Measurements from ENCODE around the gene MROH2A.

MROH2A gene

GRCh38 chr2:233761040-233761769 is 16.9 kb upstream of the MROH2A start:
- DNase-seq (ENCODE audit: low read depth in 2 of 2, low spot score in 1 of 2) = no peak

GRCh38 chr2:233764264-233764663 is 13.9 kb upstream of the MROH2A start:
- DNase-seq (ENCODE audit: low read depth in 2 of 2, low spot score in 1 of 2) = no peak

- DNase-seq (ENCODE audit: low read depth in 2 of 2, low spot score in 1 of 2) = no peak
Observed at GRCh38 chr2:233764761-233765160, 13.4 kb upstream of the MROH2A start.

- no peak for DNase-seq (ENCODE audit: low read depth in 2 of 2, low spot score in 1 of 2)
Observed at GRCh38 chr2:233766416-233766815, 11.7 kb upstream of the MROH2A start.

GRCh38 chr2:233768076-233768475 is 10.1 kb upstream of the MROH2A start:
- DNase-seq (ENCODE audit: low read depth in 2 of 2, low spot score in 1 of 2) = no peak

- no peak for DNase-seq (ENCODE audit: low read depth in 2 of 2, low spot score in 1 of 2)
Observed at GRCh38 chr2:233769260-233769659, 8.9 kb upstream of the MROH2A start.

GRCh38 chr2:233772153-233772552 is 6.0 kb upstream of the MROH2A start:
- no peak for DNase-seq (ENCODE audit: low read depth in 2 of 2, low spot score in 1 of 2)

GRCh38 chr2:233772583-233772982 is 5.5 kb upstream of the MROH2A start:
- DNase-seq (ENCODE audit: low read depth in 2 of 2, low spot score in 1 of 2) = no peak

- DNase-seq (ENCODE audit: low read depth in 2 of 2, low spot score in 1 of 2) = no peak
Observed at GRCh38 chr2:233773854-233774253, 4.3 kb upstream of the MROH2A start.

- no peak for DNase-seq (ENCODE audit: low read depth in 2 of 2, low spot score in 1 of 2)
Observed at GRCh38 chr2:233775414-233775813, 2.7 kb upstream of the MROH2A start.

- no peak for DNase-seq (ENCODE audit: low read depth in 2 of 2, low spot score in 1 of 2)
Observed at GRCh38 chr2:233779722-233780121, 1.6 kb downstream of the MROH2A start.

- DNase-seq (ENCODE audit: low read depth in 2 of 2, low spot score in 1 of 2) = no peak
Observed at GRCh38 chr2:233780771-233781170, 2.6 kb downstream of the MROH2A start.

- DNase-seq (ENCODE audit: low read depth in 2 of 2, low spot score in 1 of 2) = no peak
Observed at GRCh38 chr2:233789554-233789953, 11.4 kb downstream of the MROH2A start.

GRCh38 chr2:233791151-233791882 is 13.2 kb downstream of the MROH2A start:
- no peak for DNase-seq (ENCODE audit: low read depth in 2 of 2, low spot score in 1 of 2)

- no peak for DNase-seq (ENCODE audit: low read depth in 2 of 2, low spot score in 1 of 2)
Observed at GRCh38 chr2:233791883-233792329, 13.8 kb downstream of the MROH2A start.

GRCh38 chr2:233792720-233793119 is 14.6 kb downstream of the MROH2A start:
- DNase-seq (ENCODE audit: low read depth in 2 of 2, low spot score in 1 of 2) = no peak

GRCh38 chr2:233793465-233794127 is 15.5 kb downstream of the MROH2A start:
- DNase-seq (ENCODE audit: low read depth in 2 of 2, low spot score in 1 of 2) = no peak

GRCh38 chr2:233794128-233794658 is 16.1 kb downstream of the MROH2A start:
- no peak for DNase-seq (ENCODE audit: low read depth in 2 of 2, low spot score in 1 of 2)

- DNase-seq (ENCODE audit: low read depth in 2 of 2, low spot score in 1 of 2) = no peak
Observed at GRCh38 chr2:233795735-233796171, 17.6 kb downstream of the MROH2A start.

- DNase-seq (ENCODE audit: low read depth in 2 of 2, low spot score in 1 of 2) = no peak
Observed at GRCh38 chr2:233796254-233796653, 18.1 kb downstream of the MROH2A start.

GRCh38 chr2:233798335-233799086 is 20.4 kb downstream of the MROH2A start:
- DNase-seq (ENCODE audit: low read depth in 2 of 2, low spot score in 1 of 2) = no peak

All from stimulated activated CD8-positive, alpha-beta memory T cell treated with anti-CD3 and anti-CD28 coated beads, Interleukin-4, amount 100 ng/mL, for 1 hour (primary cell).